HCT116 (cell line): ENCODE results near the gene CCT5. TPM values are rescaled to one million over a fixed set of nuclear protein-coding genes. Genes with fewer than 3 reads are reported as not detected.

Experiments
- ATAC-seq: fragments of 200-7000 bp; cut with Tn5 transposase; 2 replicates; pipeline ENCODE4 v1.9.1; 2020; ENCODE audit warnings: mild to moderate bottlenecking, moderate library complexity
- BruUV-seq: library from RNA; stranded (reverse); fragments of 400-500 nt; replicated peaks from 2 replicates; lab custom pipeline; 2021; lab: Mats Ljungman, UMichigan
- CTCF ChIA-PET: fragments of 300-600 bp; sonication (Branson Sonifier 250); formaldehyde crosslinking; loops from one replicate; lab custom pipeline; 2021; ENCODE audit warnings: antibody characterized with exemption; lab: Charles Lee
- POLR2A ChIA-PET: fragments of 300-600, 350-600 bp; sonication (Branson Sonifier 250); formaldehyde crosslinking; loops from one replicate; lab custom pipeline; 2021; ENCODE audit warnings: antibody characterized with exemption; lab: Charles Lee
- RAD21 ChIA-PET, 2 experiments: fragments of 300-600 bp; sonication (Branson Sonifier 250); formaldehyde crosslinking; loops; one replicate each; lab custom pipeline; 2023; ENCODE audit warnings: low total read pairs in 2 of 2; ENCODE audit not compliant: uncharacterized antibody in 2 of 2, unreplicated experiment in 2 of 2, low non-redundant PET in 1 of 2; lab: Charles Lee
- DNase-seq: peaks from one replicate; pipeline ENCODE4 v3.0.0-alpha.2; 2010; ENCODE audit warnings: low read depth, low spot score
- H2AFZ ChIP-seq: fragments of 200-600 bp; shearing (Covaris generic), sonication (generic); 2 replicates; pipeline ENCODE4 v1.6.1; 2017; ENCODE audit warnings: low read depth, mixed run types, mixed read lengths, antibody characterized with exemption, low read length; ENCODE audit not compliant: poor library complexity, severe bottlenecking
- H3K27ac ChIP-seq: 2 replicates; pipeline ENCODE4 v1.5.1; 2012; ENCODE audit warnings: low read depth, low read length
- H3K27me3 ChIP-seq: fragments of 200-600 bp; sonication (generic); 2 replicates; pipeline ENCODE4 v1.6.1; 2016; ENCODE audit warnings: mixed run types, low read length, mixed read lengths; ENCODE audit not compliant: insufficient read depth
- H3K36me3 ChIP-seq, 2 experiments: fragments of 200-500 bp in 1 of 2; fragments of 200-600 bp in 1 of 2; sonication (Bioruptor generic) in 1 of 2; sonication (generic) in 1 of 2; 2 replicates each; pipeline versions ENCODE4 v1.5.1 to v1.6.1; 2014 to 2016; ENCODE audit warnings: low read length in 2 of 2, inconsistent platforms in 1 of 2, mixed read lengths in 1 of 2, mixed run types in 1 of 2; ENCODE audit not compliant: insufficient read depth in 2 of 2, control insufficient read depth in 1 of 2
- H3K4me1 ChIP-seq, 2 experiments: fragments of 200-600 bp in 1 of 2; sonication (generic) in 1 of 2; 2 replicates each; pipeline versions ENCODE4 v1.5.1 to v1.6.1; 2012 to 2017; ENCODE audit warnings: low read length in 2 of 2, inconsistent platforms in 1 of 2, mild to moderate bottlenecking in 1 of 2, mixed read lengths in 1 of 2, mixed run types in 1 of 2, moderate library complexity in 1 of 2; ENCODE audit not compliant: insufficient read depth in 2 of 2, control insufficient read depth in 1 of 2
- H3K4me2 ChIP-seq: fragments of 200-600 bp; sonication (generic); 2 replicates; pipeline ENCODE4 v1.6.1; 2017; ENCODE audit warnings: mixed run types, low read length, mixed read lengths
- H3K4me3 ChIP-seq, 2 experiments: fragments of 200-600 bp in 1 of 2; sonication (generic) in 1 of 2; replicated peaks in 1 of 2; 2 replicates each; pipeline ENCODE4 v1.5.1; 2011 to 2016; ENCODE audit warnings: low read length in 2 of 2, control low read depth in 1 of 2, low read depth in 1 of 2, mild to moderate bottlenecking in 1 of 2, mixed read lengths in 1 of 2, mixed run types in 1 of 2
- H3K79me2 ChIP-seq: fragments of 200-600 bp; sonication (generic); 2 replicates; pipeline ENCODE4 v1.6.1; 2017; ENCODE audit warnings: mild to moderate bottlenecking, mixed run types, low read length, moderate library complexity, mixed read lengths; ENCODE audit not compliant: insufficient read depth
- H3K9ac ChIP-seq: fragments of 200-600 bp; sonication (generic); 2 replicates; pipeline ENCODE4 v1.6.1; 2016; ENCODE audit warnings: low read length, mixed read lengths
- H3K9me2 ChIP-seq: fragments of 200-600 bp; sonication (generic), shearing (Covaris generic); 2 replicates; pipeline ENCODE4 v1.6.1; 2017; ENCODE audit warnings: mixed run types, mild to moderate bottlenecking, moderate library complexity; ENCODE audit not compliant: insufficient read depth
- H3K9me3 ChIP-seq, 2 experiments: fragments of 200-500 bp in 1 of 2; fragments of 200-600 bp in 1 of 2; sonication (Bioruptor generic) in 1 of 2; sonication (generic) in 1 of 2; 2 replicates each; pipeline ENCODE4 v1.6.1; 2014 to 2017; ENCODE audit warnings: low read length in 2 of 2, mixed read lengths in 2 of 2, inconsistent platforms in 1 of 2, low read depth in 1 of 2, mild to moderate bottlenecking in 1 of 2, mixed run types in 1 of 2, moderate library complexity in 1 of 2; ENCODE audit not compliant: control insufficient read depth in 1 of 2, insufficient read depth in 1 of 2
- H4K20me1 ChIP-seq: fragments of 200-600 bp; sonication (generic), shearing (Covaris generic); 2 replicates; pipeline ENCODE4 v1.6.1; 2017; ENCODE audit warnings: mixed run types, mild to moderate bottlenecking, moderate library complexity; ENCODE audit not compliant: insufficient read depth
- ATF3 ChIP-seq: IDR thresholded peaks from 2 replicates; pipeline ENCODE4 v1.6.1; 2012
- CEBPB ChIP-seq: IDR thresholded peaks from 2 replicates; pipeline ENCODE4 v1.6.1; 2012; ENCODE audit warnings: low read depth
- CTCF ChIP-seq, 3 experiments: fragments of 200-600 bp in 1 of 3; sonication (generic) in 1 of 3; IDR thresholded peaks in 2 of 3; conservative IDR thresholded peaks in 1 of 3; 2 replicates each; pipeline ENCODE4 v1.5.1; 2012 to 2017; ENCODE audit warnings: low read depth in 2 of 3, low read length in 2 of 3, antibody characterized with exemption in 1 of 3, borderline replicate concordance in 1 of 3, control low read depth in 1 of 3, mild to moderate bottlenecking in 1 of 3, mixed read lengths in 1 of 3, mixed run types in 1 of 3, moderate library complexity in 1 of 3; ENCODE audit not compliant: insufficient read depth in 1 of 3
- EGR1 ChIP-seq: IDR thresholded peaks from 2 replicates; pipeline ENCODE4 v1.6.1; 2012; ENCODE audit warnings: low read depth
- EZH2 ChIP-seq: fragments of 200-600 bp; sonication (generic); IDR thresholded peaks from 2 replicates; pipeline ENCODE4 v1.6.1; 2017; ENCODE audit warnings: antibody characterized with exemption, mixed run types
- EZH2phosphoT487 ChIP-seq: fragments of 200-600 bp; IDR thresholded peaks from 2 replicates; pipeline ENCODE4 v1.6.1; 2018; ENCODE audit warnings: antibody characterized with exemption, borderline replicate concordance
- FOSL1 ChIP-seq: IDR thresholded peaks from 2 replicates; pipeline ENCODE4 v1.6.1; 2012; ENCODE audit warnings: low read depth
- JUND ChIP-seq: IDR thresholded peaks from 2 replicates; pipeline ENCODE4 v1.6.1; 2012
- MAX ChIP-seq: IDR thresholded peaks from 2 replicates; pipeline ENCODE4 v1.6.1; 2012
- POLR2A ChIP-seq: IDR thresholded peaks from 2 replicates; pipeline ENCODE4 v1.7.0; 2011; ENCODE audit warnings: borderline replicate concordance; ENCODE audit not compliant: insufficient read depth, insufficient read length; ENCODE audit errors: extremely low read depth
- POLR2AphosphoS5 ChIP-seq: IDR thresholded peaks from 2 replicates; pipeline ENCODE4 v1.6.1; 2011; ENCODE audit warnings: mild to moderate bottlenecking, low read depth, low read length, moderate library complexity
- SP1 ChIP-seq: IDR thresholded peaks from 2 replicates; pipeline ENCODE4 v1.6.1; 2012; ENCODE audit warnings: low read depth
- SRF ChIP-seq: IDR thresholded peaks from 2 replicates; pipeline ENCODE4 v1.6.1; 2012; ENCODE audit warnings: low read depth
- TCF7L2 ChIP-seq: IDR thresholded peaks from 2 replicates; pipeline ENCODE4 v1.7.0; 2011; ENCODE audit warnings: borderline replicate concordance, inconsistent platforms; ENCODE audit not compliant: insufficient read depth, insufficient read length; ENCODE audit errors: extremely low read depth
- ZFX ChIP-seq: fragments of 450-650 bp; IDR thresholded peaks from 2 replicates; pipeline ENCODE4 v1.6.1; 2017
- ZNF274 ChIP-seq: fragments of 200-500 bp; sonication (Bioruptor generic); IDR thresholded peaks from 2 replicates; pipeline ENCODE4 v1.6.1; 2014; ENCODE audit warnings: mild to moderate bottlenecking, low read depth, low read length, inconsistent platforms
- intact Hi-C: fragments of 100-400 bp; cut with micrococcal nuclease; formaldehyde crosslinking; loops from 2 replicates; pipeline ENCODE4 v1.10.0; 2022
- total RNA-seq: library from RNA; stranded (reverse); gene quantifications from one replicate; pipeline ENCODE4 v1.2.1, GENCODE V29; 2021; ENCODE audit not compliant: unreplicated experiment
- TF ChIP-seq, protein P1 (sequence below): IDR thresholded peaks from 2 replicates; pipeline ENCODE4 v1.6.1; 2012; ENCODE audit warnings: low read depth

CCT5 gene
- total RNA-seq, 1 experiment from 2014 or later, result 489 TPM

DNA sequence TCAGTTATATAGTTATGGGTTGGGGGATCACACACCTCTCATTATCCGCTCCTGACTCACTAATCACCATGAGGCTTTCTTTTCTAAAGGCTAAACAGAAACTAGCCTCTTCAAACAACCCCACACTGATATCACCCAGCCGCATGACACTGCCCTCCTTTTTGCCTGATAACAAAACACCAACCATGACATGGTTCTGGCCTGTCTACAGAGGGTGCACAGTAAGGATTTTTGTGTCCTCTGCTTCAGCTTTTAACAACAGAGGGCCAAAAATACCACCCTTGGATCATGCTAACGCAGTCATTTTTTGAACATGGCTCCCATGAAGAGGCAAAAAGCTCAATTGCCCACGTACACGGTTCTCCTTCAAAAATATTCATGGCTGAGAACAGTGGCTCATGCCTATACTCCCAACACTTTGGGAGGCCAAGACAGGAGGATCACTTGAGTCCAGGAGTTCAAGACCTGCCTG lies 53.7 kb downstream of the CCT5 start:
- Histone ChIP-seq H3K4me2 (no peak overlapping the region), H3K4me3 (no peak overlapping the region), H3K27ac (no peak overlapping the region), H3K36me3 (no peaks in the 10 kb centered on the region), H3K4me1 (peaks cover 33 to 42% of the 10 kb centered on the region in 2 experiments), H2AFZ (no peak overlapping the region), H3K79me2 (peaks cover 28% of the 10 kb centered on the region), H3K9ac (no peak overlapping the region), H3K9me3 (no peaks in the 10 kb centered on the region), H3K27me3 (no peaks in the 10 kb centered on the region), H3K9me2 (no peaks in the 10 kb centered on the region), H4K20me1 (no peaks in the 10 kb centered on the region)
- ChIA-PET RAD21 (no interaction called here), CTCF (interaction anchor here (0.9 kb wide), 1 partner anchor 61 kb away, joined by 3 read pairs; no protein-coding TSS in a partner anchor), POLR2A (interaction anchor here (1.4 kb wide), 1 partner anchor 49 kb away, joined by 4 read pairs; the partner anchor contains the start of gene MARCHF6)
- intact Hi-C loops, result no loop called here
- ATAC-seq (no peak), DNase-seq (no peak)
- TF ChIP-seq SP1, result no peak
- no peak for TF ChIP-seq ZFX
- no peak for TF ChIP-seq TCF7L2
- no peak for TF ChIP-seq CTCF (IDR thresholded peaks at IDR 0.05 in 2 of 3, conservative IDR thresholded peaks at IDR 0.05 in 1 of 3; ENCODE audit: borderline replicate concordance in 1 of 3, insufficient read depth in 1 of 3, low read depth in 2 of 3, low read length in 2 of 3)
- no peak for TF ChIP-seq EZH2phosphoT487
- TF ChIP-seq JUND, result no peak
- no peak for TF ChIP-seq MAX
- no peak for TF ChIP-seq SRF
- no peak for TF ChIP-seq FOSL1
- TF ChIP-seq, protein P1, sequence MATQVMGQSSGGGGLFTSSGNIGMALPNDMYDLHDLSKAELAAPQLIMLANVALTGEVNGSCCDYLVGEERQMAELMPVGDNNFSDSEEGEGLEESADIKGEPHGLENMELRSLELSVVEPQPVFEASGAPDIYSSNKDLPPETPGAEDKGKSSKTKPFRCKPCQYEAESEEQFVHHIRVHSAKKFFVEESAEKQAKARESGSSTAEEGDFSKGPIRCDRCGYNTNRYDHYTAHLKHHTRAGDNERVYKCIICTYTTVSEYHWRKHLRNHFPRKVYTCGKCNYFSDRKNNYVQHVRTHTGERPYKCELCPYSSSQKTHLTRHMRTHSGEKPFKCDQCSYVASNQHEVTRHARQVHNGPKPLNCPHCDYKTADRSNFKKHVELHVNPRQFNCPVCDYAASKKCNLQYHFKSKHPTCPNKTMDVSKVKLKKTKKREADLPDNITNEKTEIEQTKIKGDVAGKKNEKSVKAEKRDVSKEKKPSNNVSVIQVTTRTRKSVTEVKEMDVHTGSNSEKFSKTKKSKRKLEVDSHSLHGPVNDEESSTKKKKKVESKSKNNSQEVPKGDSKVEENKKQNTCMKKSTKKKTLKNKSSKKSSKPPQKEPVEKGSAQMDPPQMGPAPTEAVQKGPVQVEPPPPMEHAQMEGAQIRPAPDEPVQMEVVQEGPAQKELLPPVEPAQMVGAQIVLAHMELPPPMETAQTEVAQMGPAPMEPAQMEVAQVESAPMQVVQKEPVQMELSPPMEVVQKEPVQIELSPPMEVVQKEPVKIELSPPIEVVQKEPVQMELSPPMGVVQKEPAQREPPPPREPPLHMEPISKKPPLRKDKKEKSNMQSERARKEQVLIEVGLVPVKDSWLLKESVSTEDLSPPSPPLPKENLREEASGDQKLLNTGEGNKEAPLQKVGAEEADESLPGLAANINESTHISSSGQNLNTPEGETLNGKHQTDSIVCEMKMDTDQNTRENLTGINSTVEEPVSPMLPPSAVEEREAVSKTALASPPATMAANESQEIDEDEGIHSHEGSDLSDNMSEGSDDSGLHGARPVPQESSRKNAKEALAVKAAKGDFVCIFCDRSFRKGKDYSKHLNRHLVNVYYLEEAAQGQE, result no peak
- no peak for TF ChIP-seq CEBPB
- TF ChIP-seq EGR1, result no peak
- TF ChIP-seq ZNF274, result no peak
- no peak for TF ChIP-seq ATF3
- no peak for TF ChIP-seq EZH2
- TF ChIP-seq POLR2A, result no peak
- no peak for TF ChIP-seq POLR2AphosphoS5
- no TSS peak for BruUV-seq
